ENCODE measurements around the gene PFAS.
A peak's percentile ranks its signal among the peaks of the same experiment; 100 is the strongest.
"Not testable (repeated sequence)": the region's sequence is repeated elsewhere in the genome, so short reads cannot be mapped to it uniquely, and the experiment has no call there.

Gene PFAS

GRCh38 chr17:8210761-8211458, 38.2 kb upstream of the PFAS start:
- H3K4me3 ChIP-seq (ENCODE audit: control insufficient read depth, low read depth, low read length) = peak overlapping the region; percentile 89
- TF ChIP-seq CTCF (conservative IDR thresholded peaks at IDR 0.05; ENCODE audit: control insufficient read depth, insufficient read depth, low read depth, low read length) = no peak
- peak; percentile 43 for DNase-seq (ENCODE audit: low read depth)

GRCh38 chr17:8212312-8213180, 36.5 kb upstream of the PFAS start:
- no peak overlapping the region for H3K4me3 ChIP-seq (ENCODE audit: control insufficient read depth, low read depth, low read length)
- peak; percentile 53 for DNase-seq (ENCODE audit: low read depth)
- TF ChIP-seq CTCF (conservative IDR thresholded peaks at IDR 0.05; ENCODE audit: control insufficient read depth, insufficient read depth, low read depth, low read length) = no peak

- H3K4me3 ChIP-seq (ENCODE audit: control insufficient read depth, low read depth, low read length); DNase-seq (ENCODE audit: low read depth): not testable (repeated sequence)
These were observed 35.1 kb upstream of the PFAS start for GRCh38 chr17:8214000-8214399.

- peak overlapping the region; percentile 81 for H3K4me3 ChIP-seq (ENCODE audit: control insufficient read depth, low read depth, low read length)
- DNase-seq (ENCODE audit: low read depth) = peak; percentile 91
- no peak for TF ChIP-seq CTCF (conservative IDR thresholded peaks at IDR 0.05; ENCODE audit: control insufficient read depth, insufficient read depth, low read depth, low read length)
These were observed 28.1 kb upstream of the PFAS start for GRCh38 chr17:8220783-8221662.

- DNase-seq (ENCODE audit: low read depth) = peak; percentile 90
- TF ChIP-seq CTCF (conservative IDR thresholded peaks at IDR 0.05; ENCODE audit: control insufficient read depth, insufficient read depth, low read depth, low read length) = no peak
- H3K4me3 ChIP-seq (ENCODE audit: control insufficient read depth, low read depth, low read length) = peak overlapping the region; percentile 81
These were observed 27.3 kb upstream of the PFAS start for GRCh38 chr17:8221663-8222379.

GRCh38 chr17:8222380-8222629, 26.8 kb upstream of the PFAS start:
- H3K4me3 ChIP-seq (ENCODE audit: control insufficient read depth, low read depth, low read length) = peak overlapping the region; percentile 72
- DNase-seq (ENCODE audit: low read depth) = no peak
- no peak for TF ChIP-seq CTCF (conservative IDR thresholded peaks at IDR 0.05; ENCODE audit: control insufficient read depth, insufficient read depth, low read depth, low read length)
